ENCODE measurements around the gene ASPRV1. TPM values are rescaled to one million over a fixed set of nuclear protein-coding genes. Genes with fewer than 3 reads are reported as not detected.

ASPRV1 gene
- total and polyA plus RNA-seq, 2 experiments from 2014 or later, result 0.73 TPM; not detected in 1

GRCh38 chr2:69914164-69914949 is 47.1 kb downstream of the ASPRV1 start:
- Histone ChIP-seq H3K27me3 (no peaks in the 10 kb centered on the region), H2AFZ (peak overlapping the region; percentile 2), H3K4me2 (peak overlapping the region; percentile 79), H3K9me3 (ENCODE audit: low read depth) (no peaks in the 10 kb centered on the region), H3K4me1 (ENCODE audit: insufficient read depth) (peaks cover 18% of the 10 kb centered on the region), H3K36me3 (replicated peaks; ENCODE audit: insufficient read depth, low read depth) (no peaks in the 10 kb centered on the region), H3K79me2 (peaks cover 35% of the 10 kb centered on the region), H3K4me3 (peak overlapping the region; percentile 12), H3K9me2 (replicated peaks; ENCODE audit: insufficient read depth) (no peaks in the 10 kb centered on the region), H4K20me1 (ENCODE audit: insufficient read depth, poor library complexity, severe bottlenecking) (no peaks in the 10 kb centered on the region), H3K27ac (peak overlapping the region; percentile 94)
- TF ChIP-seq CTCF (IDR thresholded peaks at IDR 0.05; ENCODE audit: poor library complexity), result peak; percentile 22
- no peak for TF ChIP-seq EZH2 (IDR thresholded peaks at IDR 0.05; ENCODE audit: borderline replicate concordance)
- DNase-seq (ENCODE audit: low spot score), result peak; percentile 100
- WGBS (ENCODE audit: low lambda C conversion rate, missing lambda C conversion rate), result 1% methylated on average over 55 of the region's 56 CpGs

GRCh38 chr2:69911985-69912563 is 49.4 kb downstream of the ASPRV1 start:
- no peak overlapping the region for H2AFZ ChIP-seq
- no peaks in the 10 kb centered on the region for H3K36me3 ChIP-seq (replicated peaks; ENCODE audit: insufficient read depth, low read depth)
- peaks cover 15% of the 10 kb centered on the region for H3K4me1 ChIP-seq (ENCODE audit: insufficient read depth)
- H3K79me2 ChIP-seq, result peaks cover 20% of the 10 kb centered on the region
- H4K20me1 ChIP-seq (ENCODE audit: insufficient read depth, poor library complexity, severe bottlenecking), result no peaks in the 10 kb centered on the region
- TF ChIP-seq CTCF (IDR thresholded peaks at IDR 0.05; ENCODE audit: poor library complexity), result peak; percentile 73
- no peak for TF ChIP-seq EZH2phosphoT487 (IDR thresholded peaks at IDR 0.05; ENCODE audit: low read depth, severe bottlenecking, unreplicated experiment)
- TF ChIP-seq EZH2 (IDR thresholded peaks at IDR 0.05; ENCODE audit: borderline replicate concordance), result no peak
- WGBS (ENCODE audit: low lambda C conversion rate, missing lambda C conversion rate), result 17% methylated on average over 2 of the region's 2 CpGs
- no peak overlapping the region for H3K4me2 ChIP-seq
- DNase-seq (ENCODE audit: low spot score), result peak; percentile 70
- H3K4me3 ChIP-seq, result no peak overlapping the region
- no peaks in the 10 kb centered on the region for H3K9me3 ChIP-seq (ENCODE audit: low read depth)
- no peak overlapping the region for H3K27ac ChIP-seq
- no peaks in the 10 kb centered on the region for H3K27me3 ChIP-seq
- no peaks in the 10 kb centered on the region for H3K9me2 ChIP-seq (replicated peaks; ENCODE audit: insufficient read depth)

Other genes with a start within 250 kb of the ASPRV1 start
- 98.8 and 107 TPM in 2 replicates for gene ANXA4, start 219.5 kb downstream of the ASPRV1 start, total RNA-seq
- gene ANXA4, start 219.5 kb downstream of the ASPRV1 start, polyA plus RNA-seq, result 191 and 231 TPM in 2 replicates
- gene GMCL1, start 132.0 kb downstream of the ASPRV1 start, total RNA-seq, result 18.1 and 22.5 TPM in 2 replicates
- 17.9 and 18.8 TPM in 2 replicates for gene GMCL1, start 132.0 kb downstream of the ASPRV1 start, polyA plus RNA-seq
- 43.1 and 58.4 TPM in 2 replicates for gene SNRNP27, start 67.7 kb downstream of the ASPRV1 start, total RNA-seq
- gene SNRNP27, start 67.7 kb downstream of the ASPRV1 start, polyA plus RNA-seq, result 65.5 and 66.3 TPM in 2 replicates
- 25.8 and 29.7 TPM in 2 replicates for gene MXD1, start 46.5 kb downstream of the ASPRV1 start, total RNA-seq
- 41.8 and 45.4 TPM in 2 replicates for gene MXD1, start 46.5 kb downstream of the ASPRV1 start, polyA plus RNA-seq
- gene PCBP1, start 125.8 kb upstream of the ASPRV1 start, total RNA-seq, result 88.5 and 97.1 TPM in 2 replicates
- gene PCBP1, start 125.8 kb upstream of the ASPRV1 start, polyA plus RNA-seq, result 180 and 183 TPM in 2 replicates
- gene C2orf42, start 229.4 kb upstream of the ASPRV1 start, total RNA-seq, result 16.3 and 22.0 TPM in 2 replicates
- gene C2orf42, start 229.4 kb upstream of the ASPRV1 start, polyA plus RNA-seq, result 10.1 and 14.3 TPM in 2 replicates